GM18511 (cell line): ENCODE results near the gene SENP1.
"Not testable (repeated sequence)": the region's sequence is repeated elsewhere in the genome, so short reads cannot be mapped to it uniquely, and the experiment has no call there.

ENCODE experiments used
- ATAC-seq: cut with Tn5 transposase; IDR thresholded peaks from one replicate; pipeline ENCODE4 v1.9.1; 2021; ENCODE audit warnings: mild to moderate bottlenecking, moderate library complexity; ENCODE audit not compliant: unreplicated experiment

SENP1 gene

DNA sequence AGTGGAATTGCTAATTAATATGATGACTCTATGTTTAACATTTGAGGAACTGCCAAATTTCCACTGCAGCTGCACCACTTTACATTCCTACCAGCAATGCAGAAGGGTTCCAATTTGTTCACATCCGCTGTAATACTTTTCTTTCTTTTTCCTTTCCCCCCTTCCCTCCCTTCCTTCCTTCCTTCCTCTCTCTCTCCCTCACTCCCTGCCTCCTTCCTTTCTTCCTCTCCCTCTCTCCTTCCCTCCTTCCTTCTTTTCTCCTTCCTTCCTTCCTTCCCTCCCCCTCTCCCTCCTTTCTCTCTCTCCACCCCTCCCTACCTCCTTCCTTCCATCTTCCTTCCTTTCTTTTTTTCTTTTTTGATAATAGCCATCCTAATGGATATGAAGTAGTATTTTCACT lies 10.1 kb upstream of the SENP1 start:
- no peak for ATAC-seq

DNA sequence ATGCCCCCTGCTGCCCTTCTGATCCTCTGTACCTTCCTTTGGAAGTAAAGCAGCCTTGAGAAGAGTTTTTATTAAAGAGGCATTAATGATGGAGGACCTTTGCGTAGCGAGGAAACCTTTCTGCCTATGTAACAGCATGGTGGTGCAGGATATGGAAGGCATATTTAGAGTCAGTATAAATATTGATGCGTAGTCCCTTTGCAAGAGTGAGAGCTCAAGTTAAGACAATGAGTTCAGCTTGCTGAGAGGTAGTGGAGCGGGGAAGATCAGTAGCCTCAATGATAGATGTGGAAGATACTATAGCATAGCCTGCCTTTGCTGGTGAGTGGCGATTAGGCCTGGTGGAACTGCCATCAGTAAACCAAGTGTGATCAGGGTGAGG lies 5.4 kb upstream of the SENP1 start:
- ATAC-seq: not testable (repeated sequence)

DNA sequence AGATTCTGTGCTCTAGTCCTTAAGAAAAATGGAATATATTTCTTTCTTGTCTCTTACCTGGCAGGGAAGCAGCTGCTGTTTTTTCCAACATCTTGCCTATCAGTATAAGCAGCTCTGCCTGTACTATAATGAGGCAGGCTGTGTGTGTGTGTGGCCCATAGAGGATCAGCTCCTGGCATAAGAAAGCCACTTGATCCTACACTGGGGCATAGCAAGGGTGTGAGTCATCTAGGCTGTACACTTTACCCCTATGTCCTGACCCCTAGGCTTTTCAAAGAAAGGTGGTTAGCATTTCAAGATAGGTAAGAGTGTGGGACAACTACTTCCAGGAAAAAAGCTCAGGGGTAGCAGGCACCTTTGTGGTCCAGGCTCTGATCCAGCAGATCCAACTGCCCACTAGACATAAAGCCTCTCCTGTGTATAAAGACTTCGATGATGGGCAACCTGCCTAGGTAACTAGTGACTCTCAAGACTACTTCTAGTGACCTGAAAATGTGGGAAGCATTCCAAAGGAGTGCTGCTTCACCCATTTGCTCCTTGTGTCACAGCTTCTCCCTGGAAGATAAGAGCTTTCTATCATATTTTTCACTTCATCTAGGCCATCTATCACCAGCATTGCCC lies 4.9 kb upstream of the SENP1 start:
- no peak for ATAC-seq

DNA sequence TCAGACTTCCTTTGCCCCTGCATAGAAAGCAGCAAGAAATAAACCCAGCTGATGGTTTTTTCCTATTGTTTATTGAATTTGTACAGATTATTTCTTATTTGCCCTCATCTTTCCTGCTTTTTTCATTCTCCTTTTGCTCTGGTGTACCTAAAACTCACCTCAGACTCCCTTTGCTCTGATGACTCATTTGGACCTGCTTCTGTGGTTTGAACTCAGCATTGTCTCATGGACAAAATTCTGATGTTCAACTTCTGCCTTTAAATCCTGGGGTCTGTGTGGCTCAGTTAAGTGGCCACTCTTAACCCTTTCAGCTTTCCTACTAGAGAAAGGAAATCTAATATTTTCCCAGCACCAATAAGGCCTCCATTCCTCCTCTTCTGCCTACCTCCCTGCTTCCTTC lies 3.5 kb upstream of the SENP1 start:
- ATAC-seq: no peak

DNA sequence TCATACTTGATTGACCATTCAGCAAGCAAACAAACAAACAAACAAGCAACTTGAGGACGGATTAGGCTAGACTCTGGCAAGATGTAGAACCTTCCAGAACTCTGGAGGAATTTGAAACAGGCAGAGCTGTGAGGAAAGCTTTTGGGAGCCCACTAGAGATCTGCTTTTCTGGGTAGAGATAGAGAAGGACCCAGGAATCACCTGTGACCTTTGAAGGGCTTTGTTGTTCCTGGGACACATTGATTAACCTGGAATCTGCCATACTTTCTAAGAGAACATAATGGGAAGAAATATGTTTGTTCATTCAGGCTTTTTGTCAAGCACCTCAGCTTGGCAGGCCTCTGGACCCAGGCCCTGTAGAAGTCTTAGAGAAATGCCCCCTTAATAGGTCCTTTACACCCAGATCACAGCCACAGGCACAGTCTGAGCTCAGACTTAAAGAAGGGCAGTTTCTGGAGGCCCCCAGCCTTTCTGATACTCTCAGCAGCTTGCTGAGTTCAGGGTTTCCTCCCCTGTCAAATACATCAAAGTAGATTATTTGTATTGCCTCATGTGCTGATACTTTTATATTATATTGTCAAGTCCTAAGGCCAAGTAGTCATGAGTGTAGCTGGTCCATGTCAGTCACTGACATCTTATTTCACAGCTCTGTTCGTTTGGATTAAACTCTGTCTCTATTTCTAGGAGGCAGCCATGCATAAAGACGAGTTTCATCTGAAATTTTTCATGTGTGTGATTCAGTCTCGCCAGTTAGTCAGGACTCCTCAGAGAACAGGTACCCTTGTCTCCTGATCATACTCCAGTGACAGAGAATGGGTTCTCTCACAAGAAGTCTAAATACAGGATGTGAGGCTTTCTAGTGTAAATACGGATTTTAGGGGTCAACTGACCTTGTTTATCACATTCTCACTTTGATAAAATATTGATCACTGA lies 1.1 kb upstream of the SENP1 start:
- ATAC-seq: no peak

DNA sequence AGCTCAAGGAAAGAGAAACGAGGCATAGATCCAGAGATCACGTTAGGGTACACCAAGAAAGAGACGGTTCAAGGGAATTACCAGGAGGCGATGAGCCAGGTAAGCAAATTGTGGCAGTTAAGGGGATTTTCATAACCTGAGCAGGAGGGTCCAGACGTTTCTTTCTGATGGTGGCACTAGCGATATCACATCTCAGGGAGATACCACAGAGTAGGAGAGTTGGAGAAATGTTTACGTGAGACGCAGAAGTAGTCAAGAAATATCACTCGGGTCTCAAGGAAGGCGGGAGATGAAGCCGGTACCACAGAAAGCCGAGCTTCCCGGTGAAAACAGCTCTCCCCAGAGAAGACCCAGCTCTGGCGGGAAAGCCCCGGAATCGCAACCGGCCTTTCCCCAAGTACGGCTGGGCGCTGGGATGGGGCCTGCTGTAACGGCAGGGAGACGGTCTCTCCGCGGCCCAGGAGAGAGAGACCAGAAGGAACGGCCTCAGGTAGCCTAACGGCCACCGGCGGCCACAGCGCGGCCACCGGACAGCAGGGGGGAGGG lies 485 bp downstream of the SENP1 start:
- peak; percentile 31 for ATAC-seq

DNA sequence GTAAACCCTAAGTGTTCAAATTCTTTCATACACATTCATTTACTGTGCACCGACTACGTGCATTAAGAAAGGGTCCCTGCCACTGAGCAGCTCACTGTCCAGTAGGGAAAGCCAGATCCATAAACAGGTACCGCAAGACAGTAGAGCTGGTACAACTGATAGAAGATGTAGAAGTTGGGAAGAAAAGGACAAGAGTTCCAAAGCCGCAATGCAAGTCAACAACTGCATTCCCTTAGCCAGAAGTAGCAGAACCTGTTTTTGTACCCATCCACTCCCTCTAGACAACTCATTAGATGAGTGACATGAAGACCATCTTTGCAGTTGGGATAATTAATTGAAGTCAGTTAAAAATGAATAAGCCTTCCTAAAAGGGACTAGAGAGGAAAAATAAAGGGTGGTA lies 1.3 kb downstream of the SENP1 start:
- no peak for ATAC-seq

DNA sequence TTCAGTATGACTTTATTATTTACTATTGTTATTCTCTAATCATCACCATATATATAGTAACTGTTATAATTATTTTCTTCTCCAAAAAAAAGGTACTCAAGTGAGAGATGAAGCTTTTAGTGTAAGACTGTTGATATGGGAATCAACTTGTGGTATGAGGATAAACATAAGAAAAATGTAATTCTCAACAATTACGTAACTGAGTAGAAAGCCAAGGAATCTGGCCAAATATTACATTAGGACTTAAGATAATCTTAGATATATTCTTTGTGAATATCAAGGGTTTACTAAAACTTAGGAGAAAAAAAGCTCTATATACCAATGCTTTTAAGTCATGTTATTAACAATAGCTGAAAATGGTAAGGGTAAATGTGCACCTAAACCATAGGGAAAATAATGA lies 13.3 kb downstream of the SENP1 start:
- no peak for ATAC-seq

DNA sequence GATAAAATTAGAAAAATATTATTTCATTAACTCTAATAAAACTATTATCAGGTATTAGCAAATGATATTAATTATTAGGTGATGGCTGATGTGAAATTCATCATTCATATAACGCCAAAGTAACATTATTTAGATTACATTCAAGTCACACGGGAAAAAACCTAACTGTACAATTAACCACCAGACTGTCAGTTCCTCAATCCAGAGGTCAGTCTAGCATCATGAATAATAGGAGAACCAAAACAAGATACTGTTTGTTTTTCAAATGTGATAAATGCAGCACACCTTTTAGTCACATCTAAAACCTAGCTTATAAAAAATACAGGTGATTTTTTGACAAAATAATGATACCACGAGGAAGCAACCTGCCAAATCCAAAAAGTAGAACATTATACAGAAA lies 19.6 kb downstream of the SENP1 start:
- no peak for ATAC-seq

DNA sequence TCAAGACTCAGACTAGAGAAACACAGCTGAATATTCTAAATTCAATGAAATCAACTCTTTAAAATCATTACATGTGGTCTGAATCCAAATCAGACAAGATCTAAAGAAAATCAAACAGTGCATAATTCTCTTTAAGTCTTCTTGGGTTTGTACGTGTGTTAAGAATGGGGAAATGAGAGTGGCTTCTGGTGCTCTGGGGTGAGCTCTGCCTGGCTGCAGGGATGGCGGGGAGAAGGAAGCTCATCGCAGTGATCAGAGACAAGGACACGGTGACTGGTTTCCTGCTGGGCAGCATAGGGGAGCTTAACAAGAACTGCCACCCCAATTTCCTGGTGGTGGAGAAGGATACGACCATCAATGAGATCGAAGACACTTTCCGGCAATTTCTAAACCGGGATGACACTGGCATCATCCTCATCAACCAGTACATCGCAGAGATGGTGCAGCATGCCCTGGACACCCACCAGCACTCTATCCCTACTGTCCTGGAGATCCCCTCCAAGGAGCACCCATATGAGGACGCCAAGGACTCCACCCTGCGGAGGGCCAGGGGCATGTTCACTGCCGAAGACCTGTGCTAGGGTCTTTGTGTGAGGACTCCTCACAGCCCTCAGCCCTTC lies 20.9 kb downstream of the SENP1 start:
- no peak for ATAC-seq

DNA sequence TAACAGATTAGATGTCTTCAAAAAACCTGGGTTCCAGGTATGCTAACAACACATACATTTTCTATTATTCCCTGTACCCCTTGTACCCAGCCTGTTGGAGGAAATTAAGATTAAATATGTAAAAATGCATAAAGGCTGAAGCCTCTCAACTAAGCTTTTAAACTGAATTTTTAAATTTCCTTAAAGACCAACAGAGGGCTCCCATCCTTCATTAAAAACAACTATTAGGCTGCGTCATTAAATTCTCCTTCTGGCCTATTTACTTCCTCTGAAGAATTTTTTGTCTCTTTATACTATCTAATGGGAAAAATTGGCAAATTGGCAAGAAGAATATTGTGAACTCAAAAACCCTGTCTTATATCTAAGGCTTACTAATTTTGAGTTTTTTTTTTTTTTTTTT lies 21.8 kb downstream of the SENP1 start:
- ATAC-seq: no peak

DNA sequence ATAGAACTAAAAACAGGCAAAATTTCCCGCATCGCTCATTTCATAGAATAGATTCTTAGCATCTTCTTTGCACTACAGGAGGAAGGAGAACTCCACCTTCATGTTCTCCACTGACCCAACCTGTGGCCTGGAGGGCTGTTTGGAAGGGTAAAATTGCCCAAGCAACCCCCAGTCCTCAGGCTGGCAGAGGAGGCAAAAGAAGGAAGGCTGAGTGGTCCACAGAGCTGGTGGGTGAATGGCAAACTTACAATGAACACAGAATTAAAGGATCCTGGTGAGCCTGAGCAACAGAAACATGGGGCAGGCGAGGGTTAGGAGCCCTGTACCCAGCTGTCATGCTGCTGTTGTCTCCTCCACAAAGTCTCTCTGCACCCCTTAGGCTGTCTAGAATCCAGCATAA lies 25.1 kb downstream of the SENP1 start:
- no peak for ATAC-seq

DNA sequence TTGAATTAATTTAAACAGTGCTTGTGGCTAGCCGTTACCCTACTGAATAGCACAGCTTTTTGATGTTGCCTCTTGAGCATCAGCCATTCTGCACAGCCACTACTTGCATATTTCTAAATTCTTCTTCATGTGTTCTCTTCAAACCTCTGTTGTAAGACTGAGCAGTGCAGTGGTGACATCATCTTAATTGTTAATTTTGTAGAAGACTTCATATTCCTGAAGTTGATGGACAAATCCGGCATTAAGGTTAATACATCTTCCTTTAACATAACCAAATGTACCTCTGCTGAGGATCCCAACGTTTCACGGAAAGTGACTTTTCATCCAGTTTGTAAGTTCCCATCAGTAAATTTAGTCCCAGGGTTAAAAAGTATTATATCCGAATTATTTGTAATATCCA lies 25.6 kb downstream of the SENP1 start:
- no peak for ATAC-seq

DNA sequence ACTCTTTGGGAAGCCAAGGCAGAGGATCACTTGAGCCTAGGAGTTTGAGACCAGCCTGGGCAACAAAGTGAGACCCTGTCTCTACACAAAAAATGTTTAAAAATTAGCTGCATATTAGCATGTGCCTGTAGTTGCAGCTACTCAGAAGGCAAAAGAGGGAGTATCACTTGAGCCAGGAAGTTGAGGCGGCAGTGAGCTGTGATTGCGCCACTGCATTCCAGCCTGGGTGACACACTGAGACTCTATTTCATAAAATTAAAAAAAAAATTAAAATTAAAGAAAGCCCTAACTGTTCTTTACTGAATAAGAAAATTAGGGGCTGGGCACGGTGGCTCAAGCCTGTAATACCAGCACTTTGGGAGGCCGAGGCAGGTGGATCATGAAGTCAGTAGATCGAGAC lies 27.0 kb downstream of the SENP1 start:
- ATAC-seq: no peak

DNA sequence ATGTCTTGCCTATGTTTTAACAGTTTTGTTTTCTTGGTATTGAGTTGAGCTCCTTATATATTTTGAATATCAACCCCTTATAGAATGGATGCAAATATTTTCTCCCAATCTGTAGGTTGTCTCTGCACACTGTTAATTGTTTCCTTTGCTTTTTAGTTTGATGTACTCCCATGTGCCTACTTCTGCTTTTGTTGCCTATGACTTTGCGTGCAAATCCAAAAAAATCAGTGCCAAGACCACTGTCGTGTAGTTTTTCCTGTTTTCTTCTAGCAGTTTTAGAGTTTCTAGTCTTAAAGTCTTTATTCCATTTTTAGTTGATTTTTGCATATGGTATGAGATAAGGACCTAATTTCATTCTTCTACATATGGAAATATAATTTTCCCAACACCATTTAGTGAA lies 28.8 kb downstream of the SENP1 start:
- ATAC-seq: no peak

DNA sequence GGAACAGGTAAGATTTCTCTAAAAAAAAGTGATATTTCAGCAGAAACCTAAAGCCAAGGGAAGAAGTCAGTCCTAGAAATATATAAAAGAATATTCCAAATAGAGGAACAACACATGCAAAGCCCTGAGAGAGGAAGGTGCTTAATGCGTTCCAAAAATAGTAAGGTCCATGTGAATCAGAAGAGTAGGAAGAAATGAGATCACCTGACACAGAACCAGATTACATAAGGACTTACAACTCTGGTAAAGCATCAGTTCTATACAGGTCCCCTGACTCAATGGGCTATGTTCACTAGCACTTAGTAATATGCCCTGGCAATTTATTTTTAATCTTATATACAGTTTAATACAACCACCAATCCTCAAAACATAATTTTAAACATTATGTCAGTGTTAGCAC lies 30.0 kb downstream of the SENP1 start:
- ATAC-seq: no peak

DNA sequence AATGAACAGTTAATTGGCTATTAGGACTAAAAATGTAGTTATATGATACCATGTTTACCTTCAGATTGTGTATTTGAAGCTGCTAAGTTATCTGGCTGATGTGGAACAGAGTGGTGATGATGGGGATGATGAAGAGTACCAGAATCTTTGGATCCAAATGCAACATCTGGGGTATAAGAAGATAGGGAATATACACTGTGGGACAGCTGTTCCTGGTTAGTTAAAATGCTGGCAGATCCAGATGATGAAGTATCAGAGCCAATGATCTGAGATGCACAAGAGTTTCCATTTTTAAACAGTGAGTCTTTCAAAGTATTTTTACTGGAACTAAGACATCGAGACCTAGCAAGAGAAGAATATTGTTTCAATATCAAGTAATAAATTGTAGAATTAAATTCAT lies 31.6 kb downstream of the SENP1 start:
- ATAC-seq: no peak

DNA sequence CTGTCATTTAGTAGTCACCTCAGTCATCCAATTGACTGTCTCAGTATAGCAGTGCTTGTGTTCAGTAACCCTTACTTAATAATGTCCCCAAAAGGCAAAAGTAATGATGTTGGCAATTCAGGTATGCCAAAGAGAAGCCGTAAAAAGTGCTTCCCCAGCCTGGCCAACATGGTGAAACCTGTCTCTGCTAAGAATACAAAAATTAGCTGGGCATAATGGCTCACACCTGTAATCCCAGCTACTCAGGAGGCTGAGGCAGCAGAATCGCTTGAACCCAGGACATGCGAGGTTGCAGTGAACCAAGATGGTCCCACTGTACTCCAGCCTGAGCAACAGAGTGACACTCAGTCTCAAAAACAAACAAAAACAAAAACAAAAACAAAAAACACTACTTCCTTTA lies 33.6 kb downstream of the SENP1 start:
- ATAC-seq: no peak

DNA sequence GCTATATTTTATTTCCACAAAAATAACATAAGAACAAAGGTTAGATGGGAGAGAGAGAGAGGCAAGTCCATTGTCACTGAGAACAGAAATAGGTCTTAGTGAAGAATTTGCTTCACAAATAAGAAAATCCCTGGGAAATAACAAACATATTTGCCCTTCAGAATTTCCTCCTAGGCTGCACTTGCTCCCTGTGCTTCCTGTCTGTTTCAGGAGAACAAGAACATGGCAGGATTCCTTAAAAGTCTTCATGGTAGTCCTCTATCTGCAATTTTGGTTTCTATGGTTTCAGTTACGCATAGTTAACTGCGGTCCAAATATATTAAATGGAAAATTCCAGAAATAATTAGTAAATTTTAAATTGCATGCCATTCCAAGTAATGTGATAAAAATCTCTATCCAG lies 34.1 kb downstream of the SENP1 start:
- no peak for ATAC-seq

DNA sequence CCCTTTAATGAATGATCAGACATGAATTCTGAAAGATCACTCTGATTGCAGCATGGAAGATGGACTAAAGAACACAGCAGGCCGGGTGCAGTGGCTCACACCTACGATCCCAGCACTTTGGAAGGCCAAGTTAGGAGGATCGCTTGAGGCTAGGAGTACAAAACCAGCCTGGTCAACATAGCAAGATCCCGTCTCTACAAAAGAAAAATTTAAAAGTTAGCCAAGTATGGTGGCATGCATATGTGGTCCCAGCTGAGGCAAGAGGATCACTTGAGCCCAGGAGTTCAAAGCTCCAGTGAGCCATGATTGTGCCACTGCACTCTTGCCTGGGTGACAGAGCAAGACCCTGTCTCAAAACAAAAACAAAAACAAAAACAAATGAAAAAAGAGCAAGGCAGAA lies 35.1 kb downstream of the SENP1 start:
- no peak for ATAC-seq

DNA sequence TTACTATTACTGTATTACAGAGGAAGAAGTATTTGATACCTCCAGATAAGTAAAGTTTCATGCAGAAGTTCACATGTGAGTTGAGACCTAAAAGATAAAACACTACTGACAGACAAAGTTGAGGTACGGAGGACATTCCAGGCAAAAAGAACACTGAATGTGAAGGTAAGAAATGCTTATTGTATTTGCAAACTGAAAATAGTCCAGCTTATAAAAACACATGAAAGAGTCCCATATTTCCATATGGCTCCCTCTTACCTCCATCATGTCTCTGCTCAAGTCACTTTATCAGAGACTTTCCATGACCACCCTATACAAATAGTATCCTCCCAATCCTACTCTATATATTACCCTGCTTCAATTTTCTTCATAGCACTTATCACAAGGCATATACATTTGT lies 35.8 kb downstream of the SENP1 start:
- no peak for ATAC-seq

DNA sequence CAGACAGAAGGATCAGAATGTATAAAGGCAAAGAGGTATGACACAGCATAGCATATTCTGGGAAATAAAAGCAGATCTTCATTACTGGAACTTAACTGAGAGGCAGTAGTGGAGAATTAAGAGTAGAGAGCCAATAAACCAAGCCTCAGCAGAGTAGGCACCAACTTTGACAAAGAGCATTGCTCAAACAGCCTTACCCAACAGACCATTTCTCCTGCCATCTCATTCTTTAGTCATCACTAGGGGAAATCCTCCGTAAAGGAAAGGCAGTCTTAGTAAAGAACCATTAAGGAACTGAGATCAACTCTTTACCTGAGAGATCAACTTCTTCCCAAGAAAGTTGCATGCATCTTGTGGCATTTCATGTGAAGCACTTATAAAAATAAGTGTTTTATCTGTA lies 36.6 kb downstream of the SENP1 start:
- no peak for ATAC-seq
